NOMO-1 treated with dmso at 0.1 percent for 144 hours (cell line): ENCODE data around the gene HEXD.
"Not testable (repeated sequence)": the region's sequence is repeated elsewhere in the genome, so short reads cannot be mapped to it uniquely, and the experiment has no call there.

Source experiments
- DNase-seq: peaks from one replicate; lab custom pipeline; 2025; ENCODE audit not compliant: unreplicated experiment; lab: John Stamatoyannopoulos, UW

HEXD gene

DNA sequence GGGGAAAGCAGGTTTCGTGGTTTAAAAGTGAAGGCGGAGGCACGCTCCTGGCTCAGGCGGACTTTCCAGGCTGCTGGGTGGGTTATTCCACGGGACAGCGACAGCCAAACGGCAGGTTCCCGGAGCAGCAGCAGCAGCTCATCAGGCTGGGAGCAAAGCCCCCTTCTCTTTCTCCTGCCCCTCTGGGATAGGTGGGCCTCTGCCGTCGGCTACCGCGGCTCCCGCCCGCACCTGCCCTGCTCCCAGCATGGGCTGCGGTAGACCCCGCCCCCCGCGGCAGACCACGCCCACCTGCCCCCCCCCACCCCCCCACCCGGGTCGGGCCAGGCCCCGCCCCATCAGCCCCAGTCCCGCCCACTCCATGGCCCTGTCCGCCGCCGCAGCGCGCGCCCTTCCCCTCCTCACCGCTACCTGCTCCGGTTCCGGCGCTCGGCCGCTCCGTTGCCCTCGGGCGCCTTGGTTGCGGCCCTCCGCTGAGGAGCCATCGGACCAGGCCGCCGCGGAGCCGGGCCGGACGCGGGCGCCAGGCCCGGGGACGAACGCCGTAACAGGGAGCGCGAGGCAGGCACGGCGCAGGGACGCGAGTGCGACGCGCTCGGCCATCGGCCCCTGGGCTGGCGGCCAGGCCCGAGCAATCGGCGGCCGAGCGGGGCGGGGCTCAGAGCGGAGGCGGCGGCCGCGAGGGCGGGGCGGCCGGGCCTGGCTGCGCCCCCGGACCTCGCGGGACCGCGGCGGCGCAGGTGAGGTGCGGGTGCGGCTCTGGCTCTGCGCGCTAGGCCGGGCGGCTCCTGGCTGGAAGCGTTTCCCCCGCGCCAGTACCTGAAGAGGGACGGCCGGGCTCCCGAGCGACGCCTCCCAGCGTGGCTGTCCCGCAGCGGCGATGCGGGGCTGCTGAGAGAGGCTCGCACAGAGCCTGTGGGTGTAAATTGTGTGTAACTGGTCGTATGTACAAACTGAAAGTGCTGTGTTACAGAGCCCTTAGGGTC is at the start of gene HEXD, which contains the start of gene OGFOD3:
TSS of gene HEXD (plus strand) at position 347 of the 986 bp plus-strand sequence. CDS start 1,453 bp downstream, outside the sequence.
TSS of gene OGFOD3 (minus strand) at position 586 of the 986 bp plus-strand sequence. CDS start at position 485, 101 bp downstream.
- peak; percentile 77 for DNase-seq

DNA sequence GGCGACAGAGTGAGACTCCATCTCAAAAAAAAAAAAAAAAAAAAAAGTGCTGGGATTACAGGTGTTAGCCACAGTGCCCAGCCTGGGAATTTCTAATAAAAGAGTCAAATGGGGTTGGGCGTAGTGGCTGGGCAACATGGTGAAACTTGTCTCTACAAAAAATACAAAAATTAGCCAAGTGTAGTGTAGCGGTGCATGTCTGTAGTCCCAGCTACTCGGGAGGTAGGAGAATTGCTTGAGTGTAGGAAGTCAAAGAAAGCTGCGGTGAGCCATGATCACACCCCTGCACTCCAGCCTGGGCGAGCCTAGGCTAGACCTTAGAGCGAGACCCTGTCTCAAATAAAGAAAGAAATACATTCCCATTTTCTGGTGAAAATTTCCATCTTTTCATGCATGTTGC is 48.9 kb upstream of the HEXD start:
- DNase-seq = no peak

DNA sequence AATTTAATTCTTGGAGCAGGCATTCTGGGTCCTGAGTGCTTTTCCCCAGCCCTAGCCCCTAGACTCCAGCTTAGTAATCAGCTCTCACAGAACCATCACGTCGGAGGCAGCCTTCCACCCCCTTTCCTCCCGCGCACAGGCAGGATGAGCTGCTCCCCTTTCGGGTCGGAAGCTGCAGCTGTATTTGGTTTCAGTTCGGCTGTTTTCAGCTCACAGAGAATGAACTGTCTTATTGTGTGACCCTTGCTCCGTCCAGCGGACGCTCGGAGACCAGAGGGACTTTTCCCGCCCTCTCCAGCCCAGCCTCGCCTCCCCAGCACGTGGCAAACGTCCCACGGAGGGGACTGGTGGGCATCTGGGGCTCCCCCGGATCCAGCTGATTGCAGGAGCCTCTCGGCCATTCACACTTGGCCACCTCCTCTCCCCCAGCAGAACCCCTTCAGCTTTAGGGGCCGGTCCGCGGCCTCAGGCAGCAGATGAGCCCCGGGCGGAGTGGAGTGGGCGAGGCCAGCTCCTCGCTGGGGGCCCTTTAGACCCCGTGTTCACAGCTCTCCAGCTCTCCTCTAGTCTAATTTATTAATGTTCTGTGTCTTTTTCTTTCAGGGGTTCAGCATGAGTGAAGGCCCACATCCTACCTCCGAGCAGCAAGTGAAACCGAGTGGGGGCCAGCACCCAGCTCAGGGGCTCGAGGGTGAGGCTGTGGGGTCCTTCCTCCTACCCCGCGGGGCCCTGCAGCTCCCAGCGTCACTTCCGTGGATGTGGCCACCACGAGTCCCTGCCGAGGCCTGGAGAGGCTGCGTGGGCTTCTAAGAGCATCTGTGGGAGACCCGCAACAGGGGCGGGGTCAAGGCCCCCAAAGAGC is 47.4 kb upstream of the HEXD start:
- no peak for DNase-seq

DNA sequence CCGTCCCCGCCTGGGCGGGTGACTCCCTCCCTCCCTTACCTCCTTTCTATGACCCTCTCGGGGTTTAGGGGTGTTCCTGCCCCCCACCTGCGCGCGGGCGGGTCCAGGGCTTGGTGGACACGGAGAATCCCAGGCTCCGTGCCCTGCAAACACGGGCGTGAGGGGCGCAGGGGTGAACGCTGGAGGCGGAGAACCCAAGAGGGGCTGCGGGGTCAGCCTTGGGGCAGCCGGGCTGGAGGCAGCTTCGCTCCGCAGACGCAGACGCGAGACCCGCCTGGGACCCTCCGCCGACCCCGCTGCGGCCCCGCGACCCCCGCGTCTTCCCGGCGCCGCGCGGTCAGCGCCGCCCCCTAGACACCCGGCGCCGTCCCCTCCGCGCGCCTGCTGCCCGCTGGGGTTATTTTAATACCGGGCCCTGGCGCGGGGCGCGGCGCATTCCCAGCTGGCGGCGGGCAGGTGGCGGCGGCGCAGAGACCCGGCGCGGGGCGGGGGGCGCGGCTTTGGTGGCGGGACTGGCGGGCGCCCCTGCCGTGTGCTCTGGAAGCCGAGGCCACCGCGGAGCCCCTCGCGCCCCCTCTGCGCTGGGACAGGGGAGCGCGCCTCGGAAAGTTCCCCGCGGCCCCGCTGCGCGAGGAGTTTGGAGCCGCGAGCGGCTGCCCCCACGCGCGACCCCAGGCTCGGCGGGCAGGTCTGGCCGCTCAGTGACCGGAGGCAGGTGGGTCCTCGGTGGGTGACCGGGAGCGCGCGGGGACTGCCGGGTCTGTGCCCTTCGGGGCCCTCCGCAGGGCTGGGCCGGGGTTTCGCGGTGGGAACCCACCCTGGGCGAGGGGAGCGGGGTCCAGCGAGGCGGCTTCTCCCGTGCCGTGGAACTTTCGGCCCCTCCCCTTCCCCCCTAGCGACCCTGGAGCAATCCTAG is 46.6 kb upstream of the HEXD start, which contains the start of gene UTS2R:
TSS of gene UTS2R (plus strand) at position 433 of the 916 bp plus-strand sequence. CDS start 2,560 bp downstream, outside the sequence.
- no peak for DNase-seq

DNA sequence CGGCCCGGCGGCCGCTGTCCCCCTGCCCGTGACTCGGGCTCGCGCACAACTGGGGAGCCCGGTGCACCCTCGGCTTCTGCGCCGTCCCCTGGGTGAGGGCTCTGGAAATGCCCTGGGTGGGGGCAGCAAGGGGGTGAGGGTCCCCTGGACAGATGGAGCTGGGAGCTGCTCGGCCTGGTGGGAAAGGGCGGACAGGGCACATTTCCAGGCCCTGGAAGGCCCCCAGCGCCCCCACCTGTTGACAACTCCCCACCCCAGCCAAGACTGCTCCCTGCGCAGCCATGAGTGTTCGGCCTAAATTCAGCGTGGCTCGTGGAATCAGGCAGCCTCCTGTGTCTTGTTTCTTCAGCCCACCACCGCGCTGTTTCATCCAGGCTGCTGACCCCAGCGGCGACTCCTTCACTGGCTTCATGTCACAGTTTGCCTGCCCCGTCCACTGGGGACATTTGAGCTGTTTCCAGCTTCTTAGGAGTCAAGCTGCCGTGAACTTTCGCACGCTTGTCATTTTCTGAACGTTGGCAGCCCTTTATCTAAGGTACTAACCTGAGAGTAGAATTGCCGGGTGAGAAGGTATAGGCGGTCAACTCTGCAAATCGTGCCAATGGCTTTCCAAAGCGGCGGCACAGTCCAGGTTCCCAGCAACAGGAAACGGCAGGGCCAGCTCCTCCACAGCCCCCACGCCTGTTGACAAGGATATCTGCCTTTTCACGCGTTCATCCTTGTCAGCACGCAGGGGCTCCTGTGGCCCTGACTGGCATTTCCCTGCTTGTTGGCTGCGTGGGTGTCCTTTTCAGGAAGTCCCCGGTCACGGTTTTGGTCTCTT is 45.7 kb upstream of the HEXD start:
- no peak for DNase-seq

DNA sequence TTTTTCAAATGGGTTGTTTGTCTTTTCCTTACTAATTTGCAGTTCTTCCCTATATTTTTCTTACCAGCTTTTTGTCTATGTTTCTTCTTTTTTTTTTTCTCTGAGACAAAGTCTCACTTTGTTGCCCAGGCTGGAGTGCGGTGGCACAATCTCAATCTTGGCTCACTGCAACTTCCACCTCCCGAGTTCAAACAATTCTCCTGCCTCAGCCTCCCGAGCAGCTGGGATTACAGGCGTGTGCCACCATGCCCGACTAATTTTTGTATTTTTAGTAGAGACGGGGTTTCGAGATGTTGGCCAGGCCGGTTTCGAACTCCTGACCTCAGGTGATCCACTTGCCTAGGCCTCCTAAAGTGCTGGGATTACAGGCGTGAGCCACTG is 45.1 kb upstream of the HEXD start:
- not testable (repeated sequence) for DNase-seq

DNA sequence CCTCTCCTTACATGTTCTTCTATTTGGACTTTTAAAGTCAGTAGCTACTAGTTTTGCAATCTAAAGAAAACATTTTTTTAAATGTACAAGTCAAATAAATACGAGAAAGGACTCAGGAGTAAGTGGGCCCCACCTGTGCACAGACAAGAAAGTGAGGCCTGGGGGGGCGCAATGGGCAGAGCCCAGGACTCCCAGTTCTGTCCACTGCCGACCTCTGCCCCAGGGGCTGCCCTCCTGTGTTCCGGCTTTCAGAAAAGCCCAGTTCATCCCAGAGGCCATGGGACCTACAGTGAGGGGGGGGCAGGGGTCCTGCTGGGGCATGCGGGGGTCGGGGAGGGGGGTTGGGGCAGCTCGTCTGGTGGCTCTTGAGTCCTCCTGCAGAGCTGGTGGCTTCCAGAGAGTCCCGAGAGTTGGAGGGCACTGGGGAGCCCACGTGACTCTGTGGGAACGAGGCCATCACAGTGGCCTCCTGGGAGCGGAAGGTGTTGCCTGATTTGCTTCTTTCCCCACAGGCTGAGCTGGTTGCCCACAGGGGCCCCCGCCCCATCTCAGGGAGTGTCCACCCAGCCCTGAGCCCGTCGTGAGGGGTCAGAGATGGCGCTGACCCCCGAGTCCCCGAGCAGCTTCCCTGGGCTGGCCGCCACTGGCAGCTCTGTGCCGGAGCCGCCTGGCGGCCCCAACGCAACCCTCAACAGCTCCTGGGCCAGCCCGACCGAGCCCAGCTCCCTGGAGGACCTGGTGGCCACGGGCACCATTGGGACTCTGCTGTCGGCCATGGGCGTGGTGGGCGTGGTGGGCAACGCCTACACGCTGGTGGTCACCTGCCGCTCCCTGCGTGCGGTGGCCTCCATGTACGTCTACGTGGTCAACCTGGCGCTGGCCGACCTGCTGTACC is 44.2 kb upstream of the HEXD start:
- DNase-seq = no peak

DNA sequence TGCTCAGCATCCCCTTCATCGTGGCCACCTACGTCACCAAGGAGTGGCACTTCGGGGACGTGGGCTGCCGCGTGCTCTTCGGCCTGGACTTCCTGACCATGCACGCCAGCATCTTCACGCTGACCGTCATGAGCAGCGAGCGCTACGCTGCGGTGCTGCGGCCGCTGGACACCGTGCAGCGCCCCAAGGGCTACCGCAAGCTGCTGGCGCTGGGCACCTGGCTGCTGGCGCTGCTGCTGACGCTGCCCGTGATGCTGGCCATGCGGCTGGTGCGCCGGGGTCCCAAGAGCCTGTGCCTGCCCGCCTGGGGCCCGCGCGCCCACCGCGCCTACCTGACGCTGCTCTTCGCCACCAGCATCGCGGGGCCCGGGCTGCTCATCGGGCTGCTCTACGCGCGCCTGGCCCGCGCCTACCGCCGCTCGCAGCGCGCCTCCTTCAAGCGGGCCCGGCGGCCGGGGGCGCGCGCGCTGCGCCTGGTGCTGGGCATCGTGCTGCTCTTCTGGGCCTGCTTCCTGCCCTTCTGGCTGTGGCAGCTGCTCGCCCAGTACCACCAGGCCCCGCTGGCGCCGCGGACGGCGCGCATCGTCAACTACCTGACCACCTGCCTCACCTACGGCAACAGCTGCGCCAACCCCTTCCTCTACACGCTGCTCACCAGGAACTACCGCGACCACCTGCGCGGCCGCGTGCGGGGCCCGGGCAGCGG is 43.4 kb upstream of the HEXD start:
- DNase-seq = no peak

DNA sequence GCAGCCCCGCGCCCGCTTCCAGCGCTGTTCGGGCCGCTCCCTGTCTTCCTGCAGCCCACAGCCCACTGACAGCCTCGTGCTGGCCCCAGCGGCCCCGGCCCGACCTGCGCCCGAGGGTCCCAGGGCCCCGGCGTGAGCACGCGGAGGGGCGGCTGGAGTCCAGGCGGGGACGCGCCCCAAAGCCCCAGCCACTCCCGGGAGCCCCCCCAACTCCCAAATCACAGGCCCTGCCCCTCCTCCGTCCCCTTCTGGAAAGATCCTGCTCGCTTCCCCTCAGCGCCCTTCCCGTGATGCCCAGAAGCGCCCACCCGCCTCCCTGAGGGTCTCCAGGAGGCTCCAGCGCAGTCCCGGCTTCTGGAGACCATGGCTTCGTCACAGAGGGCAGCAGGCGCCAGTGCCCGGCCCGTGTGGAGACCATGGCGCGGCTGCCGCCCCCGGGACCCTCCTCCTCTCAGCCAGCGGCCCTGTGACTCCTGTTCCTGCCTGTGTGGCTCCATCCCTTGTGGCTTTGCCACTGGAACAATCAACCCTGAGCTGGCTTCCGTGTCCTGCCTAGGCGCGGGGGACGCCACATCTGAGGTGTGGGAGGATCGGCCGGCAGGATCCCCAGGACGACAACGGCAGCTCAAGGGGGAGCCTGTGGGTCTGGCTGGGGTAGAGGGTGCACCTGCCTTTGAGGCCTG is 42.6 kb upstream of the HEXD start:
- no peak for DNase-seq

DNA sequence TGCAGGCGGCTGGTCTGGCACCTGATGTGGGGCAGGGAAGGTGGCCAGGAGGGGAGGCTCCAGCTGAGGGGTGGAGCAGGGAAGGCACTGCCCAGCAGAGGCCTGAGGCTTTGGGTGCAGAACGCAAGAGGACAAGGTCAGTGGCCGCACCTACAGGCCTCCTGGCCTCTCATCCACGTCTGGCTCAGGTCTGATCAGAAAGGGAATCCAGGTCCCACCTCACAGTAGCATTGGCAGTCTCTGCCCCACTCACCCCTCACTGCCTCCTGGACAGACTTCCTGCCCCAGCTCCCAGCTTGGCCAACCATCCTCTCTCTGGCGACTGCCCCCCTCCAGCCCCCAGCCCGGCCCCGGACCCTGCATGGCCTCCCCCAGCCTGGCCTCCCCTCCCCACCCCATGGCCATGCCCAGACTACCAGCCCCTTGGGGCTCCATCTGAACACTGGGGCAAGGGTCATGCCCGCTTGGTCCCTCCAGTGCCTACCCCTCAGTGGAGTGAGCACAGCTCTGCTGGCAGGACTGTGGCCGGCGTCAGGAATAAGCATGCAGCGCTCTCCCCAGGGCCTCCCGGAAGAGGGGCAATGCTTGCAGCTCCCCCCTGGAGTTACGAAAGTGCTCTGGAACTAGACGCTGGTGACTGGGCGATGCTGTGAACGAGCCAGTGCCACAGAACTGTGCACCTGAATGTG is 42.0 kb upstream of the HEXD start:
- no peak for DNase-seq

DNA sequence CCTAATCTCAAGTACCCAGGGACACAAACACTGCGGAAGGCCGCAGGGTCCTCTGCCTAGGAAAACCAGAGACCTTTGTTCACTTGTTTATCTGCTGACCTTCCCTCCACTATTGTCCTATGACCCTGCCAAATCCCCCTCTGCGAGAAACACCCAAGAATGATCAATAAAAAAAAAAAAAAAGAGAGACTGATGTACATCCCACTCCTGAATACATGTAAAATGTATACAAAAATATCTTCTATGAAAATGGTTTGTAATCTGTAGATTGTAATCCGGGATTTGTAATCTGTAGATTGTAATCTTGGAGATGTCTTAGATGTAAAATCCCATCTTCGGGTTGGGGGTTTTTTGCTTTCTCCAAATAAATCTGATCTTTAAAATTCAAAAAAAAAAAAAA is 40.9 kb upstream of the HEXD start:
- not testable (repeated sequence) for DNase-seq

DNA sequence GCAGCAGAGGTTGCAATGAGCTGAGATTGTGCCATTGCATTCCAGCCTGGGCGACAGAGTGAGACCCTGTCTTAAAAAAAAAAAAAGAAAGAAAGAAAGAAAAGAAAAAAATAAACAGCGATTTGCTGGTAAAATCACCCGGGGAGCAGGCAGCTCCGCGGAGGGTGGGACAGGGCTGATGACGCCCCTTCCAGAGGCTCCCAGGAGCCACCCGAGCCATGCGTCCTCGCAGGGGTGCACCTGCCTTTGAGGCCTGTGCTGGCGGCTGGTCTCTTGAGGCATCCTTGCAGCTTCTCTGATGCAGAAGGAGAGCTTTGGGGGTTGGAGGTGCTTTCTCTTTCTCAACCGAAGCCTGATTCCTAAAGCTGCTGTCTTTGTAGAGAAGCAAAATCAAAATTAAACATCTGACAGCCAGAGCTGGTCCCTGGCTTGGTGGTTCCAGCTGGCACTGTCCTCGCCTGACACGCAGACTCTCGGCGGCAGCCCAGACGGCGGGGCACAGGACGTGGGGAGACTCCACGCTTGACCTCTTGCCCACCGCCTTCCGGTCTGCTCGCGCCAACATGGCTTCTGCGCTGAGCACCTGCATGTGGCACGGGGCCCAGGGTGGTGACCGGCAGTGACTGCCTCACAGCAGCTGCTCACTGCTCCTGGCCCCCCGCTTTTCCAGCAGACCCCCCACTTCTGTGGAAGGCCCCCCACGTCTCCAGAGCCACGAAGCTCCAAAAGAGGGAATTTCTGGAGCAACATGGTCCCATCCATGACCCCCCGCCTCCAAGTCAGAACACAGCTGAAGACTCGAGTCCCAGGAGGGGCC is 40.0 kb upstream of the HEXD start:
- DNase-seq = no peak

DNA sequence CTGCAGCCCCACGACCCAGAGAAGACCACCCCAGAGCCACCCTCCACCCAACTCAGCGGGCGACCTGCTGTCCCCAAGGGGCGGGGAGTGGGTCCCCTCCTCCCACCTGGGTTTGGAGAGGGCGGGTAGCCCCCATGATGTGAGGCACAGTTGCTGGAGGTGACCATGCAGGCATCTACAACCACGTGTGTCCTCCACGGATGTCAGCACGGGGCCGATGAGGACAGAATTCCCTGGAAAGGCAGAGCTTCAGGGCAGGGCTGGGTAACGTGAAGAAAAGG is 39.5 kb upstream of the HEXD start:
- no peak for DNase-seq

DNA sequence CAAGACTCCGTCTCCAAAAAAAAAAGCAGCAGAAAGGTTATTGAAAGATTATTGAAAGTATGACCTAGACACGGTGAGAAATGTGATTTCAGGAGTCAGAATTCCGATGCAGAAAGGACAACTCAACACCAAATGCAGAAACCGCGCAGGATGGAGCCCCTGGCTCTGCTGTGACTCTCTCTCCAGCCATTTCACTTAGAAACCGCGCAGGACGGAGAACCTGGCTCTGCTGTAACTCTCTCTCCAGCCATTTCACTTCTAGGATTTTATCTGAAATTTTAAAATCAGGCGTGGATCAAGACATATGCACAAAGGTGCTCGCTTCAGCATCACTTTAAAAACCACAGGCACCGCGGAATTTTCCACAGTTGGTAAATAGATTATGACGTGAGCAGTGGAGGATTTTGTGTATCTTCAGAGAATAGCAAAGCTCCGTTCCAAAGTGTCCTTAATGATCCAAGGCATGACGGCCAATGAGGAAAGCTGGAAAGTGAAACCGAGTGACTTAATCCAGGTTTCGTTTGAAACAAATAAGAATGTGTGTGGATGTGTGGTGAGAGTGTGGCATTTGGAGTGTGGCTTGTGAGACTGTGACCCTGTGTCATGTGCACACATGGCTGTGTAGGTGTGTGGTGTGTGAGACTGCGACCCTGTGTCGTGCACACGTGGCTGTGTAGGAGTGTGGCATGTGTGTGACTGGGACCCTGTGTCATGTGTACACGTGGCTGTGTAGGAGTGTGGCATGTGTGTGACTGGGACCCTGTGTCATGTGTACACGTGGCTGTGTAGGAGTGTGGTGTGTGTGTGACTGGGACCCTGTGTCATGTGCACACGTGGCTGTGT is 37.1 kb upstream of the HEXD start:
- no peak for DNase-seq

DNA sequence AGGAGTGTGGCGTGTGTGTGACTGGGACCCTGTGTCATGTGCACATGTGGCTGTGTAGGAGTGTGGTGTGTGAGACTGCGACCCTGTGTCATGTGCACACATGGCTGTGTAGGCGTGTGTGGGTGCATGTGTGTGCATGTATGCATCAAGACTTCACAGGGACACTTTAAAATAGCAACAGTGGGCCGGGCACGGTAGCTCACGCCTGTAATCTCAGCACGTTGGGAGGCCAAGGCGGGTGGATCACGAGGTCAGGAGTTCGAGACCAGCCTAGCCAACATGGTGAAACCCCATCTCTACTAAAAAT is 36.5 kb upstream of the HEXD start:
- not testable (repeated sequence) for DNase-seq
